Transverse colon (tissue), 4 donors: ENCODE results near the gene BLZF1. TPM values are rescaled to one million over a fixed set of nuclear protein-coding genes. Genes with fewer than 3 reads are reported as not detected.

ENCODE experiments used
- DNase-seq: peaks from one replicate; pipeline ENCODE4 v3.0.0-alpha.2; 2019
- H3K27ac ChIP-seq, 4 donors: fragments of 200-600 bp; sonication (generic); 2 replicates each; pipeline ENCODE4 v1.5.1; 2016 to 2018; ENCODE audit warnings: inconsistent platforms in 4 of 4
- H3K27me3 ChIP-seq: fragments of 200-600 bp; sonication (generic); 2 replicates; pipeline ENCODE4 v1.5.1; 2017; ENCODE audit warnings: inconsistent platforms
- H3K36me3 ChIP-seq, 4 donors: fragments of 200-600 bp; sonication (generic); 2 replicates each; pipeline ENCODE4 v1.5.1; 2017 to 2019; ENCODE audit warnings: inconsistent platforms in 4 of 4
- H3K4me1 ChIP-seq, 4 donors: fragments of 200-600 bp; sonication (generic); 2 replicates each; pipeline ENCODE4 v1.5.1; 2017 to 2020; ENCODE audit warnings: inconsistent platforms in 4 of 4
- H3K4me3 ChIP-seq, 4 donors: fragments of 200-600 bp; sonication (generic); 1 replicate in 1 of 4; 2 replicates in 3 of 4; pipeline versions ENCODE4 v1.5.1 to v1.6.1; 2017 to 2019; ENCODE audit warnings: inconsistent platforms in 4 of 4
- H3K9me3 ChIP-seq, 2 donors: fragments of 200-600 bp; sonication (generic); 2 replicates each; pipeline ENCODE4 v1.5.1; 2017 to 2019; ENCODE audit warnings: inconsistent platforms in 2 of 2
- EP300 ChIP-seq: sonication (generic); formaldehyde crosslinking; IDR thresholded peaks from one replicate; pipeline ENCODE4 v1.6.1; 2017; ENCODE audit warnings: antibody characterized with exemption, low read depth
- POLR2A ChIP-seq: fragments of 450-650 bp; IDR thresholded peaks from one replicate; pipeline ENCODE4 v1.6.1; 2016; ENCODE audit warnings: antibody characterized with exemption, mild to moderate bottlenecking, moderate library complexity
- POLR2AphosphoS5 ChIP-seq, 3 donors: sonication (generic); formaldehyde crosslinking; IDR thresholded peaks; one replicate each; pipeline ENCODE4 v1.6.1; 2016; ENCODE audit warnings: antibody characterized with exemption in 3 of 3
- WGBS, 2 donors: methylation state at CpG; one replicate each; pipeline ENCODE4 v1.1.5; 2018; ENCODE audit warnings: low coverage in 1 of 2; 5-methylcytosine and 5-hydroxymethylcytosine counted together
- in situ Hi-C, 4 donors: fragments of 200-750 bp; cut with MboI; loops; one replicate each; pipeline versions ENCODE4 v1.15.0 to v1.15.1; 2017; ENCODE audit warnings: low sequenced_read_pairs in 3 of 4, low pct_ligation_motif_present in 1 of 4, low pct_unique_long_range_greater_than_20kb in 1 of 4
- intact Hi-C: fragments of 100-400 bp; cut with DNase I; formaldehyde crosslinking; loops from one replicate; pipeline ENCODE4 v1.15.1; 2023; ENCODE audit warnings: low total_unique reads
- total RNA-seq, 4 donors: library from RNA; depleted of rRNA; stranded (reverse); fragments of >200 nt; gene quantifications; one replicate each; pipeline ENCODE4 v1.1.0, GENCODE V29; 2016
- TF ChIP-seq, protein P1 (sequence below), 5 experiments: fragments of 200-600 bp in 3 of 5; fragments of 450-650 bp in 2 of 5; sonication (generic) in 3 of 5; IDR thresholded peaks; 1 replicate in 2 of 5; 2 replicates in 3 of 5; pipeline ENCODE4 v1.5.1; 2016 to 2017; ENCODE audit warnings: antibody characterized with exemption in 5 of 5, inconsistent platforms in 3 of 5, mild to moderate bottlenecking in 2 of 5, moderate library complexity in 1 of 5

The BLZF1 gene
- total RNA-seq, 4 donors from 2014 or later = 14.5 to 33.3 (median 28.1) TPM

DNA sequence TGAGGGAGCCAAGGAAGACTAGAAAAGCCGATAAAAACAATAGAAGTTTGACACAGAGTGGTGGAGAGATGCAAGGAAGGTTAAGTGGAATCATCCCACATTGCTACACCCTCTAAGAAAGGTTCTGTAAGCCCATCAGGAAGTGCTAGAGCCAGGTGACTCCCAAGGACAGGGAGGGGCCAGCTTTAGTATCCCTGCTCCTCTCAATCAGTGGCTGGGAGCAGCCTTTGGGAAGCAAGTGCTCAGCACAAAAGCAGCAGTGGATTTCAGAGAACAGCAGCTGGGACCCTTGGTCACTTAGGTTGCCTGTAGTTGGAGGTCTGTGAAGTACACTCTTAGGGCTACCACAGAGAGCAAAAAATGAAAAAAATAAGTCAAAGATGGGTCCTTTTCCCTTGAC, 42.9 kb upstream of the BLZF1 start:
- no peak for TF ChIP-seq POLR2AphosphoS5 (IDR thresholded peaks at IDR 0.05)
- TF ChIP-seq EP300 = no peak
- no peak for TF ChIP-seq POLR2A
- TF ChIP-seq, protein P1, sequence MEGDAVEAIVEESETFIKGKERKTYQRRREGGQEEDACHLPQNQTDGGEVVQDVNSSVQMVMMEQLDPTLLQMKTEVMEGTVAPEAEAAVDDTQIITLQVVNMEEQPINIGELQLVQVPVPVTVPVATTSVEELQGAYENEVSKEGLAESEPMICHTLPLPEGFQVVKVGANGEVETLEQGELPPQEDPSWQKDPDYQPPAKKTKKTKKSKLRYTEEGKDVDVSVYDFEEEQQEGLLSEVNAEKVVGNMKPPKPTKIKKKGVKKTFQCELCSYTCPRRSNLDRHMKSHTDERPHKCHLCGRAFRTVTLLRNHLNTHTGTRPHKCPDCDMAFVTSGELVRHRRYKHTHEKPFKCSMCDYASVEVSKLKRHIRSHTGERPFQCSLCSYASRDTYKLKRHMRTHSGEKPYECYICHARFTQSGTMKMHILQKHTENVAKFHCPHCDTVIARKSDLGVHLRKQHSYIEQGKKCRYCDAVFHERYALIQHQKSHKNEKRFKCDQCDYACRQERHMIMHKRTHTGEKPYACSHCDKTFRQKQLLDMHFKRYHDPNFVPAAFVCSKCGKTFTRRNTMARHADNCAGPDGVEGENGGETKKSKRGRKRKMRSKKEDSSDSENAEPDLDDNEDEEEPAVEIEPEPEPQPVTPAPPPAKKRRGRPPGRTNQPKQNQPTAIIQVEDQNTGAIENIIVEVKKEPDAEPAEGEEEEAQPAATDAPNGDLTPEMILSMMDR (IDR thresholded peaks at IDR 0.05) = no peak
- intact Hi-C loops (no loop called here), in situ Hi-C loops (loop anchor here in 2 of 4 donors (10.0 to 25.0 kb wide), 3 partner anchors 150 to 888 kb away; partner anchors contain the start of gene ATP1B1 (in 1 of the 2))
- H3K27ac ChIP-seq = no peak overlapping the region
- no peaks in the 10 kb centered on the region for H3K27me3 ChIP-seq
- H3K9me3 ChIP-seq = peaks cover 0 to 5% of the 10 kb centered on the region in 2 donors
- no peak overlapping the region for H3K4me3 ChIP-seq
- H3K36me3 ChIP-seq = no peaks in the 10 kb centered on the region
- no peak for DNase-seq
- no peaks in the 10 kb centered on the region for H3K4me1 ChIP-seq
- WGBS, 2 donors = 85 to 86% methylated on average over 1 of the region's 1 CpG

GRCh38 chr1:169326261-169326955, 41.6 kb upstream of the BLZF1 start:
- intact Hi-C loops = no loop called here
- WGBS, 2 donors = 74% methylated on average over 3 of the region's 3 CpGs
- Histone ChIP-seq H3K36me3 (no peaks in the 10 kb centered on the region), H3K27ac (no peak overlapping the region), H3K4me1 (no peaks in the 10 kb centered on the region), H3K27me3 (no peaks in the 10 kb centered on the region), H3K9me3 (peaks cover 0 to 8% of the 10 kb centered on the region in 2 donors), H3K4me3 (no peak overlapping the region)
- DNase-seq = no peak
- in situ Hi-C loops = loop anchor here in 2 of 4 donors (10.0 to 25.0 kb wide), 3 partner anchors 152 to 889 kb away; partner anchors contain the start of gene ATP1B1 (in 1 of the 2)
- TF ChIP-seq POLR2A = no peak
- TF ChIP-seq, protein P1 (IDR thresholded peaks at IDR 0.05) = no peak

DNA sequence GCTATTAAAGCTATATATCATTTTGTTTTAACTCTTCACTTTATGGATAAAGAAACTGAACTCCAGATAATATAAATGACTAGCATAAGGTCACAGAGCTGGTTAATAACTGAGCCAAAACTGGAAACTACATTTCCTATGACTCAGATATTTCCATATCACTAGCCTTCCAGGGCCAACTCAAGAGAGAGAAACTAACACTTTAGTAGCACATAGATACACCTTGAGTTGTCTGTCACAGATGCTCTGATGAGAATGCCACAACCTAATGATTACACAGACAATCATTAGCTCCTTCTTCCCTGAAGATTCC, 41.1 kb upstream of the BLZF1 start:
- Histone ChIP-seq H3K9me3 (peaks cover 0 to 8% of the 10 kb centered on the region in 2 donors), H3K27ac (no peak overlapping the region), H3K4me1 (no peaks in the 10 kb centered on the region), H3K4me3 (no peak overlapping the region), H3K36me3 (no peaks in the 10 kb centered on the region), H3K27me3 (no peaks in the 10 kb centered on the region)
- no peak for DNase-seq
- TF ChIP-seq, protein P1 (IDR thresholded peaks at IDR 0.05) = no peak
- no peak for TF ChIP-seq POLR2A
- no peak for TF ChIP-seq EP300
- no peak for TF ChIP-seq POLR2AphosphoS5 (IDR thresholded peaks at IDR 0.05)
- in situ Hi-C loops = loop anchor here in 2 of 4 donors (10.0 to 25.0 kb wide), 3 partner anchors 152 to 890 kb away; partner anchors contain the start of gene ATP1B1 (in 1 of the 2)
- intact Hi-C loops = no loop called here

DNA sequence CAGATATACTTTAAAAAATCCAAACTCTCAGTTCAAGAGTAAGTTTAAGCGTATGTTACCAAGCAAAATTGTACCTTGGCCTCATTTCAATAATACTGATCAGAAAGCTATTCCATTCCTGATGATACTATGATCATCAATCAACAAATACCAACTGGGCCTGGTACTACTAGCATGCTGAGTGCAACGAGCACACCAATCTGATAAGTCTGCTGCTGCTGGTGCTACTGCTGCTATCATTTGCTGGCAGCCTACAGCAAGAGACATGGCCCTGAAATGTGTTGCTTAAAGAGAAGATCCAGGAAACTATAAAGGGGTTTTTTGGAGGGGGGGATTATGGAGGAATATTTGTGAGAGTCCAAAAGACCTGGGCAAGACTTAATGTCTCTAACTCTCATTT, 40.1 kb upstream of the BLZF1 start:
- Histone ChIP-seq H3K27me3 (no peaks in the 10 kb centered on the region), H3K9me3 (peaks cover 0 to 8% of the 10 kb centered on the region in 2 donors), H3K4me3 (no peak overlapping the region), H3K27ac (no peak overlapping the region), H3K36me3 (no peaks in the 10 kb centered on the region), H3K4me1 (no peaks in the 10 kb centered on the region)
- no peak for DNase-seq
- WGBS, 2 donors = 93 to 100% methylated on average over 2 of the region's 2 CpGs
- no peak for TF ChIP-seq POLR2A
- no peak for TF ChIP-seq POLR2AphosphoS5 (IDR thresholded peaks at IDR 0.05)
- no peak for TF ChIP-seq EP300
- TF ChIP-seq, protein P1 (IDR thresholded peaks at IDR 0.05) = no peak
- in situ Hi-C loops = loop anchor here in 2 of 4 donors (10.0 to 25.0 kb wide), 3 partner anchors 153 to 891 kb away; partner anchors contain the start of gene ATP1B1 (in 1 of the 2)
- intact Hi-C loops = no loop called here
